ENCODE data around the gene SYS1. TPM values are rescaled to one million over a fixed set of nuclear protein-coding genes. Genes with fewer than 3 reads are reported as not detected.

The SYS1 gene
- total and polyA plus RNA-seq, 10 donors, result 15.1 to 69.8 (median 32.2) TPM

GRCh38 chr20:45320948-45321595 is 41.9 kb upstream of the SYS1 start:
- no peak for TF ChIP-seq POLR2A (IDR thresholded peaks at IDR 0.05)
- TF ChIP-seq POLR2AphosphoS5 (IDR thresholded peaks at IDR 0.05), result no peak
- no peak for TF ChIP-seq CTCF (IDR thresholded peaks at IDR 0.05 in 8 of 11, conservative IDR thresholded peaks at IDR 0.05 in 3 of 11)
- H3K27ac ChIP-seq, result peak overlapping the region in 2 of 8 donors; percentile 19 to 50
- peaks cover 3 to 53% (median 30%) of the 10 kb centered on the region in 6 donors for H3K4me1 ChIP-seq
- H3K36me3 ChIP-seq, result peaks cover 0 to 5% (median 0%) of the 10 kb centered on the region in 6 donors
- no peak for DNase-seq
- no peak overlapping the region for H3K4me3 ChIP-seq
- intact Hi-C loops (cut with DNase I; ENCODE audit: low total_unique reads), result loop anchor here (5.0 kb wide), 1 partner anchor 116 kb away; no protein-coding TSS in a partner anchor
- WGBS, 5 donors, result 49 to 61% (median 53%) methylated on average over 5 of the region's 5 CpGs
- peaks cover 0 to 16% (median 10%) of the 10 kb centered on the region in 7 donors for H3K27me3 ChIP-seq (replicated peaks in 1 of 7)
- H3K9me3 ChIP-seq, result no peaks in the 10 kb centered on the region

GRCh38 chr20:45322952-45323383 is 40.0 kb upstream of the SYS1 start:
- Histone ChIP-seq H3K9me3 (no peaks in the 10 kb centered on the region), H3K4me1 (peaks cover 3 to 45% (median 30%) of the 10 kb centered on the region in 6 donors), H3K36me3 (peaks cover 0 to 11% (median 0%) of the 10 kb centered on the region in 6 donors), H3K4me3 (no peak overlapping the region), H3K27ac (no peak overlapping the region), H3K27me3 (replicated peaks in 1 of 7) (no peaks in the 10 kb centered on the region)
- 46 to 70% (median 53%) methylated on average over 6 to 7 of the region's 7 CpGs for WGBS, 5 donors
- intact Hi-C loops (cut with DNase I; ENCODE audit: low total_unique reads), result loop anchor here (5.0 kb wide), 1 partner anchor 114 kb away; no protein-coding TSS in a partner anchor
- TF ChIP-seq CTCF (IDR thresholded peaks at IDR 0.05 in 8 of 11, conservative IDR thresholded peaks at IDR 0.05 in 3 of 11) (peak in 4 of 11 experiments; percentile 21 to 42 (median 38)), POLR2A (IDR thresholded peaks at IDR 0.05) (no peak), POLR2AphosphoS5 (IDR thresholded peaks at IDR 0.05) (peak in 1 of 3 donors; percentile 67)
- DNase-seq, result no peak

- intact Hi-C loops (cut with DNase I; ENCODE audit: low total_unique reads), result loop anchor here (5.0 kb wide), 1 partner anchor 114 kb away; no protein-coding TSS in a partner anchor
- DNase-seq, result no peak
These were observed 39.2 kb upstream of the SYS1 start for GRCh38 chr20:45323731-45324130.

More at GRCh38 chr20:45323731-45324130, 39.2 kb upstream of the SYS1 start:
- H3K9me3 ChIP-seq, result no peaks in the 10 kb centered on the region
- H3K27me3 ChIP-seq (replicated peaks in 1 of 7), result no peaks in the 10 kb centered on the region
- peaks cover 0 to 17% (median 0%) of the 10 kb centered on the region in 6 donors for H3K36me3 ChIP-seq
- H3K4me1 ChIP-seq, result peaks cover 0 to 38% (median 28%) of the 10 kb centered on the region in 6 donors
- no peak for TF ChIP-seq POLR2A (IDR thresholded peaks at IDR 0.05)
- TF ChIP-seq POLR2AphosphoS5 (IDR thresholded peaks at IDR 0.05), result no peak
- no peak for TF ChIP-seq CTCF (IDR thresholded peaks at IDR 0.05 in 8 of 11, conservative IDR thresholded peaks at IDR 0.05 in 3 of 11)
- no peak overlapping the region for H3K4me3 ChIP-seq
- no peak overlapping the region for H3K27ac ChIP-seq

All from spleen (tissue), 11 donors.